Activated B cell treated with CpG ODN at 0.5 μM for 24 hours (primary cell): ENCODE results near the gene LDLRAP1. TPM values are rescaled to one million over a fixed set of nuclear protein-coding genes. Genes with fewer than 3 reads are reported as not detected.

ENCODE experiments used
- ATAC-seq: fragments of 200-7000 bp; cut with Tn5 transposase; one replicate; pipeline ENCODE4 v1.10.0; 2021; ENCODE audit warnings: low read depth, mild to moderate bottlenecking, moderate library complexity
- CTCF ChIA-PET: fragments of 350-600 bp; sonication (Branson Sonifier 250); formaldehyde crosslinking; loops from one replicate; lab custom pipeline; 2021; ENCODE audit warnings: antibody characterized with exemption; lab: Charles Lee
- POLR2A ChIA-PET: fragments of 350-600 bp; sonication (Branson Sonifier 250); formaldehyde crosslinking; loops from one replicate; lab custom pipeline; 2021; ENCODE audit warnings: antibody characterized with exemption; lab: Charles Lee
- DNase-seq: peaks from one replicate; pipeline ENCODE4 v3.0.0; 2022
- H3K27ac Mint-ChIP-seq: one replicate; pipeline ENCODE4 v1.8.0; 2020; ENCODE audit warnings: mixed read lengths
- H3K27me3 Mint-ChIP-seq: one replicate; pipeline ENCODE4 v1.8.0; 2021; ENCODE audit warnings: mixed read lengths
- H3K36me3 Mint-ChIP-seq: one replicate; pipeline ENCODE4 v1.8.0; 2021; ENCODE audit warnings: low read depth, mixed read lengths
- H3K4me1 Mint-ChIP-seq: one replicate; pipeline ENCODE4 v1.8.0; 2021; ENCODE audit warnings: mixed read lengths
- H3K4me3 Mint-ChIP-seq: one replicate; pipeline ENCODE4 v1.8.0; 2020; ENCODE audit warnings: mild to moderate bottlenecking, mixed read lengths
- H3K9me3 Mint-ChIP-seq: one replicate; pipeline ENCODE4 v1.8.0; 2020; ENCODE audit warnings: mixed read lengths
- intact Hi-C: fragments of 100-400 bp; cut with micrococcal nuclease; formaldehyde crosslinking; loops from one replicate; pipeline ENCODE4 v1.15.1; 2024
- total RNA-seq: library from RNA; stranded (reverse); gene quantifications from 2 replicates; pipeline ENCODE4 v1.2.3, GENCODE V29; 2022
- TF ChIP-seq, protein P1 (sequence below): fragments of 200-600 bp; IDR thresholded peaks from one replicate; pipeline ENCODE4 v1.8.0; 2022; ENCODE audit warnings: antibody characterized with exemption, mild to moderate bottlenecking

LDLRAP1 gene
- total RNA-seq, 1 donor from 2014 or later, result 10.8 TPM

- CTCF ChIA-PET, result interaction anchor here (0.8 to 1.2 kb wide), 2 partner anchors 22 to 259 kb away, joined by 3 to 4 read pairs; no protein-coding TSS in a partner anchor
- no peak for ATAC-seq
- Mint-ChIP-seq H3K27ac (peak overlapping the region; percentile 92), H3K9me3 (no peaks in the 10 kb centered on the region), H3K4me1 (peaks cover 57% of the 10 kb centered on the region), H3K27me3 (no peaks in the 10 kb centered on the region), H3K36me3 (peaks cover 1% of the 10 kb centered on the region), H3K4me3 (no peak overlapping the region)
- POLR2A ChIA-PET, result interaction anchor here (0.6 to 1.7 kb wide), 2 partner anchors 9 to 51 kb away, joined by 3 to 7 read pairs; no protein-coding TSS in a partner anchor
- intact Hi-C loops, result loop anchor here (1.0 kb wide), 1 partner anchor 27 kb away; no protein-coding TSS in a partner anchor
- TF ChIP-seq, protein P1, sequence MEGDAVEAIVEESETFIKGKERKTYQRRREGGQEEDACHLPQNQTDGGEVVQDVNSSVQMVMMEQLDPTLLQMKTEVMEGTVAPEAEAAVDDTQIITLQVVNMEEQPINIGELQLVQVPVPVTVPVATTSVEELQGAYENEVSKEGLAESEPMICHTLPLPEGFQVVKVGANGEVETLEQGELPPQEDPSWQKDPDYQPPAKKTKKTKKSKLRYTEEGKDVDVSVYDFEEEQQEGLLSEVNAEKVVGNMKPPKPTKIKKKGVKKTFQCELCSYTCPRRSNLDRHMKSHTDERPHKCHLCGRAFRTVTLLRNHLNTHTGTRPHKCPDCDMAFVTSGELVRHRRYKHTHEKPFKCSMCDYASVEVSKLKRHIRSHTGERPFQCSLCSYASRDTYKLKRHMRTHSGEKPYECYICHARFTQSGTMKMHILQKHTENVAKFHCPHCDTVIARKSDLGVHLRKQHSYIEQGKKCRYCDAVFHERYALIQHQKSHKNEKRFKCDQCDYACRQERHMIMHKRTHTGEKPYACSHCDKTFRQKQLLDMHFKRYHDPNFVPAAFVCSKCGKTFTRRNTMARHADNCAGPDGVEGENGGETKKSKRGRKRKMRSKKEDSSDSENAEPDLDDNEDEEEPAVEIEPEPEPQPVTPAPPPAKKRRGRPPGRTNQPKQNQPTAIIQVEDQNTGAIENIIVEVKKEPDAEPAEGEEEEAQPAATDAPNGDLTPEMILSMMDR, result no peak
- DNase-seq, result no peak
These were observed 7.4 kb downstream of the LDLRAP1 start for GRCh38 chr1:25550683-25551310.

GRCh38 chr1:25553749-25554429 is 10.5 kb downstream of the LDLRAP1 start:
- Mint-ChIP-seq H3K27ac (no peak overlapping the region), H3K4me3 (no peak overlapping the region), H3K4me1 (peaks cover 56% of the 10 kb centered on the region), H3K9me3 (no peaks in the 10 kb centered on the region), H3K27me3 (no peaks in the 10 kb centered on the region), H3K36me3 (peaks cover 10% of the 10 kb centered on the region)
- CTCF ChIA-PET, result no interaction called here
- no peak for DNase-seq
- no peak for ATAC-seq
- intact Hi-C loops, result no loop called here
- TF ChIP-seq, protein P1, result no peak
- POLR2A ChIA-PET, result no interaction called here

- H3K27me3 Mint-ChIP-seq, result no peaks in the 10 kb centered on the region
- H3K9me3 Mint-ChIP-seq, result no peaks in the 10 kb centered on the region
- peaks cover 56% of the 10 kb centered on the region for H3K4me1 Mint-ChIP-seq
- peaks cover 10% of the 10 kb centered on the region for H3K36me3 Mint-ChIP-seq
- no peak for ATAC-seq
- intact Hi-C loops, result no loop called here
- DNase-seq, result no peak
- H3K27ac Mint-ChIP-seq, result no peak overlapping the region
- POLR2A ChIA-PET, result no interaction called here
- CTCF ChIA-PET, result no interaction called here
- no peak overlapping the region for H3K4me3 Mint-ChIP-seq
- TF ChIP-seq, protein P1, result no peak
These were observed 11.0 kb downstream of the LDLRAP1 start for GRCh38 chr1:25554430-25554780.

DNA sequence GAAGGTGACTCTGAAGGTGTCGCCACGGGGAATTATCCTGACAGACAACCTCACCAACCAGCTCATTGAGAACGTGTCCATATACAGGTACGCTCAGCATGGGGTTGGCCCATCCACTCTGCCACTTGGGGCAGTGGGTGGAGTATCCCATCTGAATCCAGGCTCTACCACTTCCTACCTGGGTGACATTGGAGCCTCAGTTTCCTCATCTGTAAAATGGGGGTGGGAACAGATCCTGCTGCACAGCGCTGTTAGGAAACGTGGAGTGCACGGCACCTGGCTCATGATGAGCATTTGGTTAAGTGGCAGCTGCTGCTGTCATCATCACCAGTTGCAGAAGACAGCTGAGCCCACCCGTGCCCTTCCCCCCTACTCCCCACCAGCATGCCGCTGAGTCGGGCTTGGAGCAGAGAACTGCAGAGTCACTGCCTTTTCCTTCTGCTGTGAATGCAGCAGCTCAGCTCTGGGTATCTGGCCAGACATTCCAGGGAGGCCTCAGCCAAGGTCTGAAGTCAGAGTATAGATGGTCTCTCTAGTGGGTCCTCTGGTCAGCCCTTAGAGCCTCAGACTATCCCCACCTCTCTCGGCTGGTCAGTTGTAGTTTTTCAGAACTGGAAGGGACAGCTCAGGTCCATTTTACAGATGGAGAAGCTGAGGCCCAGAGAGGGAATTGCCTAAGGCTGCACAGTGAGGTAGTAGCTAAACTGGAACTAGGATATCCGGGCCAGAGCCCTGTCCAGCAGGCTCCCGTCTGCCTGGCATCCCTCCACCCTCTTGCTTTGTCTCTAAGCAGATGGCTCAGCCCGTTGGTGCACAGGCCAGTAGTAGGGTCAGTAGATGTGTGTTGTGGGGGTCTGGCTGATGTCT is 11.7 kb downstream of the LDLRAP1 start:
- DNase-seq, result no peak
- no peak for ATAC-seq
- POLR2A ChIA-PET, result no interaction called here
- TF ChIP-seq, protein P1, result no peak
- Mint-ChIP-seq H3K4me1 (peaks cover 56% of the 10 kb centered on the region), H3K27ac (no peak overlapping the region), H3K4me3 (no peak overlapping the region), H3K36me3 (peaks cover 10% of the 10 kb centered on the region), H3K9me3 (no peaks in the 10 kb centered on the region), H3K27me3 (no peaks in the 10 kb centered on the region)
- CTCF ChIA-PET, result no interaction called here
- intact Hi-C loops, result no loop called here

GRCh38 chr1:25555753-25556092 is 12.3 kb downstream of the LDLRAP1 start:
- no peak for DNase-seq
- H3K9me3 Mint-ChIP-seq, result no peaks in the 10 kb centered on the region
- POLR2A ChIA-PET, result no interaction called here
- intact Hi-C loops, result no loop called here
- no peaks in the 10 kb centered on the region for H3K27me3 Mint-ChIP-seq
- CTCF ChIA-PET, result no interaction called here
- H3K4me1 Mint-ChIP-seq, result peaks cover 55% of the 10 kb centered on the region
- ATAC-seq, result no peak
- peaks cover 10% of the 10 kb centered on the region for H3K36me3 Mint-ChIP-seq
- H3K4me3 Mint-ChIP-seq, result no peak overlapping the region
- no peak overlapping the region for H3K27ac Mint-ChIP-seq
- TF ChIP-seq, protein P1, result no peak
